OCI-LY7 (cell line): ENCODE measurements around the gene JAKMIP2. TPM values are rescaled to one million over a fixed set of nuclear protein-coding genes. Genes with fewer than 3 reads are reported as not detected.

Experiments used
- BruUV-seq: library from RNA; stranded (reverse); fragments of 400-500 nt; replicated peaks from 2 replicates; lab custom pipeline; 2021; lab: Mats Ljungman, UMichigan
- CTCF ChIA-PET: fragments of 300-600 bp; sonication (Branson Sonifier 250); formaldehyde crosslinking; loops from one replicate; lab custom pipeline; 2022; ENCODE audit warnings: antibody characterized with exemption; ENCODE audit not compliant: unreplicated experiment; lab: Charles Lee
- POLR2A ChIA-PET: fragments of 300-600 bp; sonication (Branson Sonifier 250); formaldehyde crosslinking; loops from one replicate; lab custom pipeline; 2022; ENCODE audit warnings: antibody characterized with exemption; lab: Charles Lee
- DNase-seq: peaks from one replicate; pipeline ENCODE4 v3.0.0-alpha.2; 2015; ENCODE audit warnings: low spot score
- H2AFZ ChIP-seq: fragments of 200-600 bp; sonication (generic), shearing (Covaris generic); 2 replicates; pipeline ENCODE4 v1.6.1; 2014; ENCODE audit warnings: mild to moderate bottlenecking, antibody characterized with exemption, low read length, moderate library complexity
- H3K27ac ChIP-seq: fragments of 200-600 bp; sonication (generic); 2 replicates; pipeline ENCODE4 v1.5.1; 2014; ENCODE audit warnings: mixed run types, low read depth, mild to moderate bottlenecking, moderate library complexity, low read length, inconsistent platforms; ENCODE audit not compliant: poor library complexity, severe bottlenecking
- H3K36me3 ChIP-seq: fragments of 200-600 bp; sonication (generic); 2 replicates; pipeline ENCODE4 v1.6.1; 2014; ENCODE audit warnings: mild to moderate bottlenecking, antibody characterized with exemption, low read length, moderate library complexity, mixed read lengths; ENCODE audit not compliant: insufficient read depth
- H3K4me1 ChIP-seq: fragments of 200-600 bp; sonication (generic); 2 replicates; pipeline ENCODE4 v1.5.1; 2014; ENCODE audit warnings: mild to moderate bottlenecking, low read length; ENCODE audit not compliant: insufficient read depth, poor library complexity, severe bottlenecking
- H3K4me2 ChIP-seq: fragments of 200-600 bp; sonication (generic); 2 replicates; pipeline ENCODE4 v1.6.1; 2014; ENCODE audit warnings: mild to moderate bottlenecking, low read length
- H3K4me3 ChIP-seq: fragments of 200-600 bp; sonication (generic); 2 replicates; pipeline ENCODE4 v1.5.1; 2014; ENCODE audit warnings: mild to moderate bottlenecking, low read depth, low read length; ENCODE audit not compliant: poor library complexity, severe bottlenecking
- H3K79me2 ChIP-seq: fragments of 200-600 bp; sonication (generic); 2 replicates; pipeline ENCODE4 v1.6.1; 2016; ENCODE audit warnings: low read depth, mild to moderate bottlenecking, low read length, moderate library complexity, mixed read lengths; ENCODE audit not compliant: insufficient read depth
- H3K9me2 ChIP-seq: fragments of 200-600 bp; sonication (generic); 2 replicates; pipeline ENCODE4 v1.6.1; 2016; ENCODE audit warnings: mild to moderate bottlenecking, low read length, mixed read lengths; ENCODE audit not compliant: insufficient read depth
- H3K9me3 ChIP-seq: fragments of 200-600 bp; sonication (generic); 2 replicates; pipeline ENCODE4 v1.6.1; 2014; ENCODE audit warnings: mild to moderate bottlenecking, mixed run types, low read length, mixed read lengths
- H4K20me1 ChIP-seq: fragments of 200-600 bp; sonication (generic); 2 replicates; pipeline ENCODE4 v1.6.1; 2014; ENCODE audit warnings: mild to moderate bottlenecking, antibody characterized with exemption, low read length, moderate library complexity, mixed read lengths; ENCODE audit not compliant: insufficient read depth
- CTCF ChIP-seq: fragments of 200-600 bp; sonication (generic); conservative IDR thresholded peaks from 2 replicates; pipeline ENCODE4 v1.5.1; 2014; ENCODE audit warnings: mild to moderate bottlenecking, antibody characterized with exemption, low read length, moderate library complexity, mixed read lengths
- EZH2phosphoT487 ChIP-seq: fragments of 200-600 bp; sonication (generic); IDR thresholded peaks from 2 replicates; pipeline ENCODE4 v1.6.1; 2018; ENCODE audit warnings: low read depth, borderline replicate concordance, mild to moderate bottlenecking, mixed run types, antibody characterized with exemption, low read length, moderate library complexity, mixed read lengths
- intact Hi-C: fragments of 100-400 bp; cut with micrococcal nuclease; formaldehyde crosslinking; loops from one replicate; pipeline ENCODE4 v1.10.0; 2022; ENCODE audit not compliant: unreplicated experiment
- total RNA-seq, 2 experiments: library from RNA; depleted of rRNA in 1 of 2; stranded (reverse); fragments of >200 nt in 1 of 2; shearing (Covaris generic) in 1 of 2; gene quantifications; 2 replicates each; pipeline ENCODE4 v1.2.3, GENCODE V29; 2014 to 2022

The JAKMIP2 gene
- total RNA-seq, 2 experiments from 2014 or later, result 4.0 to 14.5 TPM

GRCh38 chr5:147628058-147628895, 154.3 kb downstream of the JAKMIP2 start:
- Histone ChIP-seq H3K79me2 (no peaks in the 10 kb centered on the region), H3K9me3 (no peaks in the 10 kb centered on the region), H3K4me3 (no peak overlapping the region), H3K4me2 (no peak overlapping the region), H2AFZ (no peak overlapping the region), H3K27ac (no peak overlapping the region), H3K9me2 (no peaks in the 10 kb centered on the region), H4K20me1 (0 out of 2 replicates have a peak, but pooled peaks cover 4% of the 10 kb centered on the region), H3K36me3 (no peaks in the 10 kb centered on the region), H3K4me1 (no peaks in the 10 kb centered on the region)
- peak; percentile 71 for DNase-seq
- BruUV-seq, result no TSS peak
- intact Hi-C loops, result loop anchor here (1.0 kb wide), 1 partner anchor 194 kb away; no protein-coding TSS in a partner anchor
- TF ChIP-seq CTCF (peak; percentile 91), EZH2phosphoT487 (no peak)
- CTCF ChIA-PET, result interaction anchor here (1.1 kb wide), 1 partner anchor 190 kb away, joined by 3 read pairs; no protein-coding TSS in a partner anchor
- POLR2A ChIA-PET, result interaction anchor here (0.7 to 1.5 kb wide), 4 partner anchors 38 to 233 kb away, joined by 3 to 10 read pairs (median 4); no protein-coding TSS in a partner anchor

GRCh38 chr5:147626464-147626863, 156.1 kb downstream of the JAKMIP2 start:
- intact Hi-C loops, result no loop called here
- H3K79me2 ChIP-seq, result no peaks in the 10 kb centered on the region
- CTCF ChIA-PET, result no interaction called here

More at GRCh38 chr5:147626464-147626863, 156.1 kb downstream of the JAKMIP2 start:
- TF ChIP-seq EZH2phosphoT487 (no peak), CTCF (no peak)
- POLR2A ChIA-PET, result no interaction called here
- Histone ChIP-seq H4K20me1 (0 out of 2 replicates have a peak, but pooled peaks cover 4% of the 10 kb centered on the region), H3K9me2 (no peaks in the 10 kb centered on the region), H3K27ac (no peak overlapping the region), H3K9me3 (no peaks in the 10 kb centered on the region), H2AFZ (no peak overlapping the region), H3K4me2 (no peak overlapping the region), H3K36me3 (no peaks in the 10 kb centered on the region), H3K4me3 (no peak overlapping the region), H3K4me1 (no peaks in the 10 kb centered on the region)
- no TSS peak for BruUV-seq
- no peak for DNase-seq
